Measurements from ENCODE around the gene PCLO. TPM values are rescaled to one million over a fixed set of nuclear protein-coding genes. Genes with fewer than 3 reads are reported as not detected.
"Not testable (repeated sequence)": the region's sequence is repeated elsewhere in the genome, so short reads cannot be mapped to it uniquely, and the experiment has no call there.

PCLO gene
- total RNA-seq, 1 experiment from 2014 or later: 2.3 TPM

DNA sequence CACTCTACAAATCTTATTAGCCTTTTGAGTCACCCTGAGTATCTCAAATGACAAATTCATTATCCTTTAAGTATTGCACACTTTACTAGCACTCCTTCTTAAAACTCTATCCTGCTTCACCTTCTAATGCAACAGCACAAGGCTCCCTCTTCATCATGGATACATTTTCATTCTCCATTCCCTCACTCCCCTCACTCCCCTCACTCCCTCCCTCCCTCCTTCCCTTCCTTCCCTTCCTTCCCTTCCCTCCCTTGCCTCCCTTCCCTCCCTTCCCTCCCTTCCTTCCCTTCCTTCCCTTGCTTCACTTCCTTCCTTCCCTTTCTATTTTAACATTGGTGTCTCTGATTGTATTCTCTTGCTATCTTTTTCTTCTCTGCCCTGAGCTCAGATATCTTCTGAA, 130.5 kb downstream of the PCLO start:
- Mint-ChIP-seq H3K9me3 (ENCODE audit: unreplicated experiment) (no peaks in the 10 kb centered on the region), H3K4me3 (ENCODE audit: unreplicated experiment) (no peak overlapping the region), H3K36me3 (ENCODE audit: insufficient read depth, unreplicated experiment) (no peaks in the 10 kb centered on the region), H3K27ac (ENCODE audit: low read depth, unreplicated experiment) (no peak overlapping the region), H3K27me3 (ENCODE audit: insufficient read depth, unreplicated experiment) (no peaks in the 10 kb centered on the region), H3K4me1 (ENCODE audit: insufficient read depth, unreplicated experiment) (no peaks in the 10 kb centered on the region)
- BruUV-seq (replicated peaks): no TSS peak
- no peak for DNase-seq (ENCODE audit: unreplicated experiment)
- TF ChIP-seq CTCF (IDR thresholded peaks at IDR 0.05; ENCODE audit: unreplicated experiment): no peak
- CTCF ChIA-PET: no interaction called here
- intact Hi-C loops (cut with micrococcal nuclease): no loop called here
- POLR2A ChIA-PET: no interaction called here

DNA sequence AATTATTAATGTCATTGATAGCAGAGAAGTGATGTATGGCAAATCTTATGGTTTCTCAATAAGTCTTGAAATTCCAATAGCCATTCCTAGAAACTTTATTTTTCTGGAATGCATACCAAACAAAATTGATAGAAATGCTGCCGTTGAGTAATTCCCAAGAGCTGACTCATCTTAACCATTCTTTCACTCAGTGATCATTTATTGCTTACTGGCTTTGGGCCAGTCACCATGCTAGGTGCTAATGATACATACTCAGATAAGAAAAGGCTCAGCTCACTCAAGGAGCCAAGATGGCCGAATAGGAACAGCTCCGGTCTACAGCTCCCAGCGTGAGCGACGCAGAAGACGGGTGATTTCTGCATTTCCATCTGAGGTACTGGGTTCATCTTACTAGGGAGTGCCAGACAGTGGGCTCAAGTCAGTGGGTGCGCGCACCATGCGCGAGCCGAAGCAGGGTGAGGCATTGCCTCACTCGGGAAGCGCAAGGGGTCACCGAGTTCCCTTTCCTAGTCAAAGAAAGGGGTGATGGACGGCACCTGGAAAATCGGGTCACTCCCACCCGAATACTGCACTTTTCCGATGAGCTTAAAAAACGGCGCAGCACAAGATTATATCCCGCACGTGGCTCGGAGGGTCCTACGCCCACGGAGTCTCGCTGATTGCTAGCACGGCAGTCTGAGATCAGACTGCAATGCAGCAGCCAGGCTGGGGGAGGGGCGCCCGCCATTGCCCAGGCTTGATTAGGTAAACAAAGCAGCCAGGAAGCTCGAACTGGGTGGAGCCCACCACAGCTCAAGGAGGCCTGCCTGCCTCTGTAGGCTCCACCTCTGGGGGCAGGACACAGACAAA, 138.6 kb downstream of the PCLO start:
- H3K27me3 Mint-ChIP-seq (ENCODE audit: insufficient read depth, unreplicated experiment); H3K4me1 Mint-ChIP-seq (ENCODE audit: insufficient read depth, unreplicated experiment); BruUV-seq (replicated peaks); H3K27ac Mint-ChIP-seq (ENCODE audit: low read depth, unreplicated experiment); DNase-seq (ENCODE audit: unreplicated experiment); intact Hi-C loops (cut with micrococcal nuclease); H3K36me3 Mint-ChIP-seq (ENCODE audit: insufficient read depth, unreplicated experiment); H3K9me3 Mint-ChIP-seq (ENCODE audit: unreplicated experiment); POLR2A ChIA-PET; H3K4me3 Mint-ChIP-seq (ENCODE audit: unreplicated experiment): not testable (repeated sequence)
- CTCF ChIA-PET: interaction anchor here (0.9 kb wide), 1 partner anchor 213 kb away, joined by 5 read pairs; no protein-coding TSS in a partner anchor

GRCh38 chr7:83021032-83021431, 141.7 kb downstream of the PCLO start:
- no peak for TF ChIP-seq CTCF (IDR thresholded peaks at IDR 0.05; ENCODE audit: unreplicated experiment)
- DNase-seq (ENCODE audit: unreplicated experiment): no peak
- H3K4me1 Mint-ChIP-seq (ENCODE audit: insufficient read depth, unreplicated experiment): no peaks in the 10 kb centered on the region
- no peaks in the 10 kb centered on the region for H3K9me3 Mint-ChIP-seq (ENCODE audit: unreplicated experiment)
- H3K27ac Mint-ChIP-seq (ENCODE audit: low read depth, unreplicated experiment): no peak overlapping the region
- intact Hi-C loops (cut with micrococcal nuclease): no loop called here
- ChIA-PET CTCF (no interaction called here), POLR2A (no interaction called here)
- no peaks in the 10 kb centered on the region for H3K36me3 Mint-ChIP-seq (ENCODE audit: insufficient read depth, unreplicated experiment)
- no peaks in the 10 kb centered on the region for H3K27me3 Mint-ChIP-seq (ENCODE audit: insufficient read depth, unreplicated experiment)
- no peak overlapping the region for H3K4me3 Mint-ChIP-seq (ENCODE audit: unreplicated experiment)
- no TSS peak for BruUV-seq (replicated peaks)

DNA sequence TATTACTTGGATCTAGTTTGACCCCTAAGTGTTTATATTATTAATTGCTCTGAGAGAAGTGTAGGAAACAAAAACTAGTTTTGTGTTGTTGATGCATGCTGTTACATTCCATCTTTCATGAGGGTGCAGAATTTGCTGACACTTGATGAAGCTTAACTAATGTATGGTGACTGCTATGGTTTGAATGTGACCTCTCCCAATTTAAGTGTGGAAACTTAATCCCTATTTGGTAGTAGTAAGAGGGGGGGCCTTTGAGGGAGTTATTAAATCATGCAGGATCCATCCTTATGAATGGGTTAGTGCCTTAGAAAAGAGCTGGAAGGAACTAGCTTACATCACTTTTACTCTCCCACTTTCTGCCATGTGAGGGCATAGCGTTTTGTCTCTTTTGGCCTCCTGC, 142.5 kb downstream of the PCLO start:
- CTCF ChIA-PET: no interaction called here
- no peaks in the 10 kb centered on the region for H3K9me3 Mint-ChIP-seq (ENCODE audit: unreplicated experiment)

More for the DNA sequence above, 142.5 kb downstream of the PCLO start:
- POLR2A ChIA-PET: no interaction called here
- no peak for TF ChIP-seq CTCF (IDR thresholded peaks at IDR 0.05; ENCODE audit: unreplicated experiment)
- DNase-seq (ENCODE audit: unreplicated experiment): no peak
- BruUV-seq (replicated peaks): no TSS peak
- intact Hi-C loops (cut with micrococcal nuclease): no loop called here
- Mint-ChIP-seq H3K36me3 (ENCODE audit: insufficient read depth, unreplicated experiment) (no peaks in the 10 kb centered on the region), H3K4me3 (ENCODE audit: unreplicated experiment) (no peak overlapping the region), H3K27me3 (ENCODE audit: insufficient read depth, unreplicated experiment) (no peaks in the 10 kb centered on the region), H3K4me1 (ENCODE audit: insufficient read depth, unreplicated experiment) (no peaks in the 10 kb centered on the region), H3K27ac (ENCODE audit: low read depth, unreplicated experiment) (no peak overlapping the region)

Data from MCF 10A (cell line).